ENCODE results near the gene PDZD11. TPM values are rescaled to one million over a fixed set of nuclear protein-coding genes. Genes with fewer than 3 reads are reported as not detected.
"Not testable (repeated sequence)": the region's sequence is repeated elsewhere in the genome, so short reads cannot be mapped to it uniquely, and the experiment has no call there.

PDZD11 gene
- total RNA-seq, 1 experiment from 2014 or later: 73.0 TPM

GRCh38 chrX:70331161-70331560 lies 41.4 kb upstream of the PDZD11 start:
- BruUV-seq (replicated peaks): no TSS peak
- Mint-ChIP-seq H3K36me3 (ENCODE audit: insufficient read depth, unreplicated experiment) (peaks cover 5% of the 10 kb centered on the region), H3K27me3 (ENCODE audit: unreplicated experiment) (no peaks in the 10 kb centered on the region), H3K4me1 (ENCODE audit: low read depth, unreplicated experiment) (no peaks in the 10 kb centered on the region), H3K27ac (ENCODE audit: unreplicated experiment) (no peak overlapping the region), H3K4me3 (ENCODE audit: low read depth, unreplicated experiment) (no peak overlapping the region), H3K9me3 (ENCODE audit: low read depth, unreplicated experiment) (no peaks in the 10 kb centered on the region)
- CTCF ChIA-PET: no interaction called here
- no peak for DNase-seq
- TF ChIP-seq, protein P1, sequence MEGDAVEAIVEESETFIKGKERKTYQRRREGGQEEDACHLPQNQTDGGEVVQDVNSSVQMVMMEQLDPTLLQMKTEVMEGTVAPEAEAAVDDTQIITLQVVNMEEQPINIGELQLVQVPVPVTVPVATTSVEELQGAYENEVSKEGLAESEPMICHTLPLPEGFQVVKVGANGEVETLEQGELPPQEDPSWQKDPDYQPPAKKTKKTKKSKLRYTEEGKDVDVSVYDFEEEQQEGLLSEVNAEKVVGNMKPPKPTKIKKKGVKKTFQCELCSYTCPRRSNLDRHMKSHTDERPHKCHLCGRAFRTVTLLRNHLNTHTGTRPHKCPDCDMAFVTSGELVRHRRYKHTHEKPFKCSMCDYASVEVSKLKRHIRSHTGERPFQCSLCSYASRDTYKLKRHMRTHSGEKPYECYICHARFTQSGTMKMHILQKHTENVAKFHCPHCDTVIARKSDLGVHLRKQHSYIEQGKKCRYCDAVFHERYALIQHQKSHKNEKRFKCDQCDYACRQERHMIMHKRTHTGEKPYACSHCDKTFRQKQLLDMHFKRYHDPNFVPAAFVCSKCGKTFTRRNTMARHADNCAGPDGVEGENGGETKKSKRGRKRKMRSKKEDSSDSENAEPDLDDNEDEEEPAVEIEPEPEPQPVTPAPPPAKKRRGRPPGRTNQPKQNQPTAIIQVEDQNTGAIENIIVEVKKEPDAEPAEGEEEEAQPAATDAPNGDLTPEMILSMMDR (IDR thresholded peaks at IDR 0.05; ENCODE audit: unreplicated experiment): no peak
- intact Hi-C loops (cut with micrococcal nuclease; ENCODE audit: unreplicated experiment): no loop called here

GRCh38 chrX:70324326-70324725 lies 34.6 kb upstream of the PDZD11 start:
- no peak for DNase-seq
- CTCF ChIA-PET: no interaction called here
- intact Hi-C loops (cut with micrococcal nuclease; ENCODE audit: unreplicated experiment): no loop called here

DNA sequence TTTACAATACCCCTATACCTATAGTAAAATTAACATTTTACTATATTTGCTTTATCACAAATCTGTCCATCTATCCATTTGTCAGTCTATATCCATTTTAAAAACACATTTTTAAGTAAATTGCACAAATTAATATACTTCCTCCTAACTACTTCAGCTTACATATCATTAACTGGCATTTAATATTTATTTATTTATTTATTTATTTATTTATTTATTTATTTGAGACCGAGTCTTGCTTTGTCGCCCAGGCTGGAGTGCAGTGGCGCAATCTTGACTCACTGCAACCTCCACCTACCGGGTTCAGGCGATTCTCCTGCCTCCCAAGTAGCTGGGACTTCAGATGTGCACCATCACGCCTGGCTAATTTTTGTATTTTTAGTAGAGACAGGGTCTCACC lies 33.9 kb upstream of the PDZD11 start:
- H3K36me3 Mint-ChIP-seq (ENCODE audit: insufficient read depth, unreplicated experiment); CTCF ChIA-PET; DNase-seq; H3K9me3 Mint-ChIP-seq (ENCODE audit: low read depth, unreplicated experiment); BruUV-seq (replicated peaks); H3K27me3 Mint-ChIP-seq (ENCODE audit: unreplicated experiment); H3K27ac Mint-ChIP-seq (ENCODE audit: unreplicated experiment); H3K4me1 Mint-ChIP-seq (ENCODE audit: low read depth, unreplicated experiment); H3K4me3 Mint-ChIP-seq (ENCODE audit: low read depth, unreplicated experiment); intact Hi-C loops (cut with micrococcal nuclease; ENCODE audit: unreplicated experiment): not testable (repeated sequence)

More at GRCh38 chrX:70324326-70324725, 34.6 kb upstream of the PDZD11 start:
- Mint-ChIP-seq H3K9me3 (ENCODE audit: low read depth, unreplicated experiment) (no peaks in the 10 kb centered on the region), H3K36me3 (ENCODE audit: insufficient read depth, unreplicated experiment) (no peaks in the 10 kb centered on the region), H3K4me1 (ENCODE audit: low read depth, unreplicated experiment) (no peaks in the 10 kb centered on the region), H3K27ac (ENCODE audit: unreplicated experiment) (no peak overlapping the region), H3K4me3 (ENCODE audit: low read depth, unreplicated experiment) (no peak overlapping the region), H3K27me3 (ENCODE audit: unreplicated experiment) (no peaks in the 10 kb centered on the region)
- TF ChIP-seq, protein P1 (IDR thresholded peaks at IDR 0.05; ENCODE audit: unreplicated experiment): no peak
- no TSS peak for BruUV-seq (replicated peaks)

DNA sequence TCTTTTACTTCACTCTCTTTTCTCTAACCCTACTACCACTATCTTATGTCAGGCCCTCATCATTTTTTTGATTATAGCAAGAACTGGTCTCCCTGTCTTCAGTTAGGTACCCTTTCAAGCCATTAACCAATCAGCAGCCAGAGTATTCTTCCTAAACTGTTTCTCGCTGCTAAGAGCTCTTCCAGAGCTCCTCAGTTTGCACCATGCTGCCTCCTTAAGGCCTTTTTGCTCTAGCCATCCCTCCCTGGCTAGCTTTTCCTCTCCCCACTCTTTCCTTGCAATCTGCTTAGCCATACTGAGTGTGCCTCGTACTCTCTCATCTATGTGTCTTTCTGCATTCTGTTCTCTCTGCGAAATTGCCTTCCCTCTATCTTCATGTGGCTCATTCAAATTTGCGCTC lies 33.1 kb upstream of the PDZD11 start:
- Mint-ChIP-seq H3K27ac (ENCODE audit: unreplicated experiment) (no peak overlapping the region), H3K9me3 (ENCODE audit: low read depth, unreplicated experiment) (no peaks in the 10 kb centered on the region), H3K27me3 (ENCODE audit: unreplicated experiment) (no peaks in the 10 kb centered on the region), H3K4me3 (ENCODE audit: low read depth, unreplicated experiment) (no peak overlapping the region), H3K4me1 (ENCODE audit: low read depth, unreplicated experiment) (no peaks in the 10 kb centered on the region), H3K36me3 (ENCODE audit: insufficient read depth, unreplicated experiment) (peaks cover 2% of the 10 kb centered on the region)
- CTCF ChIA-PET: no interaction called here
- intact Hi-C loops (cut with micrococcal nuclease; ENCODE audit: unreplicated experiment): no loop called here
- no peak for DNase-seq
- BruUV-seq (replicated peaks): no TSS peak
- TF ChIP-seq, protein P1 (IDR thresholded peaks at IDR 0.05; ENCODE audit: unreplicated experiment): no peak

DNA sequence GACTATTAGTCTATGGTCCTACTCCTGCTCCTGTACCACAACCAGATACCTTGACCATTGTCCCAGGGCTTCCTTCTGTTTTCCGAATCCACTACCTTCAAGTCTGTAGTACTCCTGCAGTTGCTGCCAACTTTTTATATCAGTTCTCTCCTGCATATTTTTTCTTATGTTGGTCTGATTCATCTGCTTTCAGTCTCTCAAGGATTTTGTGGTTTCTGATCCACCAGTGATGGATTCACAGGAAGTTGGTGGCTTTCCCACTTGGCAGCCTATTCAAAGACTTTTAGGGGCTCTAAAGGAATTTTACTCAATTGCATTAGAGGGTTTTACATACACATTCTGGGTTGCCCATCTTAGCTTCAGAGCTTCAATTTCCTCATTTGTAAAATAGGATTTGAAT lies 23.8 kb upstream of the PDZD11 start:
- no peaks in the 10 kb centered on the region for H3K9me3 Mint-ChIP-seq (ENCODE audit: low read depth, unreplicated experiment)
- H3K4me1 Mint-ChIP-seq (ENCODE audit: low read depth, unreplicated experiment): no peaks in the 10 kb centered on the region
- DNase-seq: no peak
- intact Hi-C loops (cut with micrococcal nuclease; ENCODE audit: unreplicated experiment): no loop called here
- H3K36me3 Mint-ChIP-seq (ENCODE audit: insufficient read depth, unreplicated experiment): peaks cover 14% of the 10 kb centered on the region
- BruUV-seq (replicated peaks): no TSS peak
- TF ChIP-seq, protein P1 (IDR thresholded peaks at IDR 0.05; ENCODE audit: unreplicated experiment): no peak
- H3K4me3 Mint-ChIP-seq (ENCODE audit: low read depth, unreplicated experiment): no peak overlapping the region
- CTCF ChIA-PET: no interaction called here
- no peak overlapping the region for H3K27ac Mint-ChIP-seq (ENCODE audit: unreplicated experiment)
- H3K27me3 Mint-ChIP-seq (ENCODE audit: unreplicated experiment): no peaks in the 10 kb centered on the region

Measured in Calu3 (cell line).